NCI-H187 (cell line): ENCODE data around the gene ADAM15.

Source experiments
- DNase-seq, 2 experiments: peaks; one replicate each; lab custom pipeline; 2025; lab: John Stamatoyannopoulos, UW

The ADAM15 gene

DNA sequence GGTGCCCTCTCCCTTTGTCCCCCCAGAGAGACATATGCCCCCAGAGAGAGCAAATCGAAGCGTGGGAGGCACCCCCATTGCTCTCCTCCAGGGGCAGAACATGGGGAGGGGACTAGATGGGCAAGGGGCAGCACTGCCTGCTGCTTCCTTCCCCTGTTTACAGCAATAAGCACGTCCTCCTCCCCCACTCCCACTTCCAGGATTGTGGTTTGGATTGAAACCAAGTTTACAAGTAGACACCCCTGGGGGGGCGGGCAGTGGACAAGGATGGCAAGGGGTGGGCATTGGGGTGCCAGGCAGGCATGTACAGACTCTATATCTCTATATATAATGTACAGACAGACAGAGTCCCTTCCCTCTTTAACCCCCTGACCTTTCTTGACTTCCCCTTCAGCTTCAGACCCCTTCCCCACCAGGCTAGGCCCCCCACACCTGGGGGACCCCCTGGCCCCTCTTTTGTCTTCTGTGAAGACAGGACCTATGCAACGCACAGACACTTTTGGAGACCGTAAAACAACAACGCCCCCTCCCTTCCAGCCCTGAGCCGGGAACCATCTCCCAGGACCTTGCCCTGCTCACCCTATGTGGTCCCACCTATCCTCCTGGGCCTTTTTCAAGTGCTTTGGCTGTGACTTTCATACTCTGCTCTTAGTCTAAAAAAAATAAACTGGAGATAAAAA, 35.9 kb downstream of the ADAM15 start:
- no peak for DNase-seq

DNA sequence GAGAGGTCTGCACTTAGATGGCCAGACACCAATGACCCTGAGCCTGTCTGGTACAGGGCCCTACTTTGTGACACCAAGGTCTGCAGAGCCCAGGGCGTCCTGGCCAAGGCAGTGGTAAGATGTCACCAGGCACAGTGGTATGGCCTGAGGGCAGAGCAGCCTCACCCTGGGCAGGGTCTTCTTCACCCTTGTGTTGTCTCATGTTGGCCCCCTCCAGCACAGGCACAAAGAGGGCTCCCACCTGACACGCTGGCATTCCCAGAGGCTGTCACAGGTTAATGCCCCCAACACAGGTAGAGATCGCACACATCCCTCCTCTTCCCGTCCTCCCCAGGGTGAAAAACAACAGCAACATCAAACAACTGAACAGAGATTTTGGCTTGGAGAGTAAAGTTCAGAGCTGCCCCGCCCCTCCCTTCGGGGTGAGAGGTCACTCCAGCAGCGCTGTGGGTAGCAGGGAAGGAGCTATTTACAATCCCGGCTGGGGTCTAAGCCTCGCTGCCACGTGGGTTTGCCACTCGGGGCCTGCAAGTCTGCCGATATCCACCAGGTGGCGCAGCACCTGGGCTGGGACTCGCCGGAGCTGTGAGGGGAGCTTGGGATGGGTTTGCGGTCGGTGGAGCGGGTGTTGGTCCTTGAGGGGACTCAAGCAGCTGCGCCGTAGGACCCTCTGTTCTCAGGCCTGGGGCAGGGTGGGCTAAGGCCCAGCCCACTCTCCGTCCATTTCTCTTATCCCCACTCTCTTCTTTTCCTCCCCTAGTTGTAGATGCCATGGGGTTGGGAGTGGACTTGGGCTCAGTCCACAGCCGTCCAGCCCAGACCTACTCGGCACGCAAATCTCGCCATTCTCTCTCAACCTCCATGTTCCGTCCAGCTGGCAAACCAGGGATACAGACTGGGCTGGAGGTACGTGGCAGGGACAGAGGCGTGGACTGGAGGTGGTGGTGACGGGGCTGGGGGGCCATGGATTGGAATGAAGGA, 40.2 kb downstream of the ADAM15 start:
- DNase-seq = peak; percentile 57 to 81

DNA sequence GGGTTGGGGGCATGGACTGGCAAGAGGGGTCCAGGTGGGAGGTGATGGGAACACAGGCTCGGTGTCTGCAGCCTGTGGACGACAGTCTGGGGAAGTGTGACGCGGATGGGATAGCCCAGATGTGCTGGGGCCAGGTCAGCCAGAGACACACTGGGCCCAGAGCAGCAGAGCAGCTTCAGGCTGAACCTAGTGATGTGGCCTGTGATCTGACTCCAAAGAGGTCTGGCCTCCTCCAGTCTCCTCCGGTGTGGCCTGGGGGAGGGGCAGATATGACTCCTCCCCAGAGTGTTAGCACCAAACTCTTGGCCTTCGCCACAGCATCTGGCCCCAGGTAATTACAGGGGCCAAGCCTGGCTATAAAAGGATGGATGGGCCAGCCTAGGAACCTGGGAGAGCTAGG, 41.0 kb downstream of the ADAM15 start:
- no peak for DNase-seq

DNA sequence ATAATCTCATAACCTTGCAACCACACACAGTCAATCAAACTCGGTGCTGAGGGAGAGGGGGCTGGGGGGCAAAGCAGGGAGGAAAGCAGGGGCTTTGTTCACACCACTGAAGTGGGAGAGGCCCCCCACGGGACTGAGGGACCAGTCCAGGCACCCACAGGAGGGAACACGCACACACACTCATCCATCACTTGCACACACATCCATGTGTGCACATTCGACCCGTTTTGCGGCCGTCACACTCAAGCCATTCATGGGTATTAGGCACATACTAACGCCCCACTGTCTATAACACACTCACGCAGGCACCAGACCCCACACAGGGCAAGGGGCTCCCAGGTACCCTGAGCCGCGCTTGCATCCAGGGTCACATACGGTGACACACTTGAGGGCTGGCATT, 41.5 kb downstream of the ADAM15 start:
- DNase-seq = no peak

DNA sequence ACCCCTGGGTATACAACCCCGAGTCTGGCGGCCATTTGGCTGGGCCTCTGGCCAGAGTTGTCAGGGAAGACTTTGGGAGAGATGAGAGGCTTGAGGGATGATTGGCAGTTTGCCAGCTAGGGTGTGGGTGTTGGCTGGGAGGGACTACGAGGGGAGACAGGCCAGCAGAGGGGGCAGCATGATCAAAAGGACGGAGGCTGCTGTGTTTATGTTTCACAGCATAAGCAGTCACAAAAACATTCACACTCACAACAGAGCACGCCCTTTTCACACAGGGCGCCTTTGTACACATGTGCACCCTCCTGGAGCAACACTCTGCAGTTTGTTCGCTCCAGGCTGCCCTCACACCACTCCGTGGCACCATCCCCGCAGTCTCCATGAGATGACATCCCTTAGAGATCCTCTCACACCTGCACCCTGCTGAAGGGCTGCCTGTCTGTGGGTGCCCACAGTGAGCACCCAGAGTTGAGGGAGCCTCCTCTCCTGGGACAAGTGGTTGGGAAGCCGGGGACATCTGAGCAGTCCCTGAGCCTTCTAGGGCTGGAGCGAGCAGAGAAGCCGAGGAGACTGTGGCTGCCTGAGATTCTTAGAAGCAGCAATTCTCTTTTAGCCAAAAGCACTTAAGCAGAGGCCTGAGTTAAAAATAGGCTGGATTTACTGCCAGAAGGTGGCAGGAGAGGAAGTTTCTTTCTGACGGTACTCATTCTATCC, 43.0 kb downstream of the ADAM15 start:
- peak in 1 of 2 experiments; percentile 22 for DNase-seq

DNA sequence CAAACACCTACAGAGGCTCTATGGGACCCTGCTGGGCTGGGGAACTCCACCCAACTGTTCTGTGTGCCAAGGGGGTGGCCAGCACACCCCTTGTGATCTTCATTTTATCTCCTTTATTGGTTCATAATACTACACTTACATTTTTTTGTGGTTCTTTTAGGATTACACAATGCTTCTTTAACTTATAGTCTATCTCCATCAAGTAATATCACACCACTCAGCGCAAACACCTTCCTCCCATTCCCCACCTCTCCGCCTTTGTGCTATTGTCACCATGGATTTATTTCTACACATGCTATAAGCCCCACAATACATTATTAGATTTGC, 43.5 kb downstream of the ADAM15 start:
- DNase-seq = no peak

DNA sequence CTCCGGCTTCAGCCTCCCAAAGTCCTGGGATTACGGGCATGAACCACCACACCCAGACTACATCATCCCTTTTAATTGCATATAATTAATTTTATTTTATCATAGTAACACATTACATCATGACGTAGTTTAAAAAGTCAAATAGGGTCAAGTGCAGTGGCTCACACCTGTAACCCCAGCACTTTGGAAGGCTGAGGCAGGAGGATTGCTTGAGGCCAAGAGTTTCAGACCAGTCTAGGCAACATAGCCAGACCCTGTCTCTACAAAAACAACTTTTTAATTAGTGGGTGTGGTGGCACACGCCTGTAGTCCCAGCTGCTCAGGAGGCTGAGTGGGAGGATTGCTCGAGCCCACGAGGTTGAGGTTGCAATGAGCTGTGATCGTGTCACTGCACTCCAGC, 48.2 kb downstream of the ADAM15 start:
- DNase-seq = no peak

DNA sequence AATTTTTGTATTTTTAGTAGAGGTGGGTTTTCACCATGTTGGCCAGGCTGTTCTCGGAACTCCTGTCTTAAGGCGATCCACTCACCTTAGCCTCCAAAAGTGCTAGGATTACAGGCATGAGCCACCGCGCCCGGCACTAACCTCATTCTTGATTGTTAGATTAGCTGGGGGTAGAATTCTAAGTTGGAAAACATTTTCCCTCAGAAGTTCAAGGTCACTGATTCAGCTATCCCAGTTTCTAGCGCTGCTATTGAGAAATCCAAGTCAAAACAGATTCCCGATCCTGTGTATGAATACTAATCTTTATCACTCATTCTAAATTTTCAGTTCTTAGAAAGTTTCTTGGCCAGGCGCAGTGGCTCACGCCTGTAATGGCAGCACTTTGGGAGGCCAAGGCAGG, 52.2 kb downstream of the ADAM15 start:
- DNase-seq = no peak

DNA sequence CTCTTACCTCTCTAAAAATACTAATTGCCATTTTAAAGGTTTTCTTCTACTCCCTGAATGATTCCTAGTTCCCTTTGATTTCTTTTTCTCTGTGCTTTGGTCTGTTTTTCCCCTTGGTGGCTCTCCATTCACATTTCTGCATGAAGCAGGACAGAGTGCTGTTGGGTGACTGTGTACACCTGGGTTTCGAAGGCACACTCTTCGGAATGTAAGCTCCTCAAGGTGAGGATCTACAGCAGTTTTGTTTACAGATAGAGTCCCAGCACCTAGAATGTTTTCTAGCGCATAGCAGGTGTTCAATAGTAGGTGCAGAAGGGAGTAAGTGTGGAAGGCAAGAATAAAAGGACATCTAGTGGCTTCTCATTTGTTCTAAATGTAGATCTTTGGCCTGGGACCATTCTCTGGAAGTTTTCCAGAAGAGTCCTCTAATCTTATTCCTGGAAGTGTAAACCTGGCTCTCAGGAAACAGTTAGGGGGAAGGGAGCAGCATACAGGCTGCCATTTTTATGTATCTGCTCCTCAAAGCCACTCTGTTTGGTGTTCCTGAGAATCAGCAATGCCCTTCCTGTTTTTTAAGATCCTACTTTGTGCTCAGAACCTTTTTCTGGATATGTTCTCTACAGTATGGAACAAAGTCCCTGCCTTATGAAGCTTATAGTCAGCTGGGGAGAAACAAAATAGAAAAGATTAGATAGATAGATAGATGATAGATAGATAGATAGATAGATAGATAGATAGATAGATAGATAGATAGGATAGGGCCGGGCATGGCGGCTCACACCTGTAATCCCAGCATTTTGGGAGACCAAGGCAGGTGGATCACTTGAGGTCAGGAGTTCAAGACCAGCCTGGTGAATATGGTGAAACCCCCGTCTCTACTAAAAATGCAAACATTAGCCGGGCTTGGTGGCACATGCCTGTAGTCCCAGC, 53.8 kb downstream of the ADAM15 start:
- DNase-seq = no peak

DNA sequence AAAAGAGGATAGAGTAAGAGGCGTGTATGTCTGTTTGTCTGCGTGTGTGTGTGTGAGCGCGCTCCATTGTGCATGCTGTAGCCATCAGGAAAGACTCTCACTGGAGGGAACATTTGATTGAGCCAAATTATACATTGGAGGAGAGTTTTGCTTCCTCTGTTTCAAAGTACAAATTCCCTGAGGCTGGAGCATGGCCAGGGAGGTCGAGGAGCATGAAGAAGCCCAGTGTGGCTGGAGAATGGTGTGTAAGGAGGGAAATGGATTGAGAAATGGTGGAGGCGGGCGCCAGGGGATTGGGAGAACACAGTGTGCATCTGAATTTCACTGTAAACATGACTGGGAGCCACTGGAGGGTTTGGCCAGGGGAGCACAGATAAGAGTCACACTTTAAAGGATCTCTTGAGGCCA, 54.5 kb downstream of the ADAM15 start:
- DNase-seq = no peak

DNA sequence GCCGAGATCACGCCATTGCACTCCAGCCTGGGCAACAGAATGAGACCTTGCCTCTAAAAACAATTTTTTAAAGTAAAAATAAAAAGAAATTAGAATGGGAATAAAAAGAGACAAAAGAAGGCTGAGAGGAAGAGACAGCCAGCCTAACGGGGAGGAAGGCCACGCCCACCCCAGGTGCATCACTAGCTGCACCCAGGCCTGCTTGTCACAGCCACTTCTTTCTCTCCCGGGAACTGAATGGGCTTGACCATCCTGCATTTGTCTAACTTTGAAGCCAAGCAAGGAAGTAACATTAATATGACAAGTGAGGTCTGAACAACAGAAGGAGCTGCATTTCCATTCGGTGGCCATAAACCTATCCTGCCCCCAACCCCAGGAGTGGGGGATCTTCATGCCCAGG, 55.7 kb downstream of the ADAM15 start:
- DNase-seq = peak in 1 of 2 experiments; percentile 59

DNA sequence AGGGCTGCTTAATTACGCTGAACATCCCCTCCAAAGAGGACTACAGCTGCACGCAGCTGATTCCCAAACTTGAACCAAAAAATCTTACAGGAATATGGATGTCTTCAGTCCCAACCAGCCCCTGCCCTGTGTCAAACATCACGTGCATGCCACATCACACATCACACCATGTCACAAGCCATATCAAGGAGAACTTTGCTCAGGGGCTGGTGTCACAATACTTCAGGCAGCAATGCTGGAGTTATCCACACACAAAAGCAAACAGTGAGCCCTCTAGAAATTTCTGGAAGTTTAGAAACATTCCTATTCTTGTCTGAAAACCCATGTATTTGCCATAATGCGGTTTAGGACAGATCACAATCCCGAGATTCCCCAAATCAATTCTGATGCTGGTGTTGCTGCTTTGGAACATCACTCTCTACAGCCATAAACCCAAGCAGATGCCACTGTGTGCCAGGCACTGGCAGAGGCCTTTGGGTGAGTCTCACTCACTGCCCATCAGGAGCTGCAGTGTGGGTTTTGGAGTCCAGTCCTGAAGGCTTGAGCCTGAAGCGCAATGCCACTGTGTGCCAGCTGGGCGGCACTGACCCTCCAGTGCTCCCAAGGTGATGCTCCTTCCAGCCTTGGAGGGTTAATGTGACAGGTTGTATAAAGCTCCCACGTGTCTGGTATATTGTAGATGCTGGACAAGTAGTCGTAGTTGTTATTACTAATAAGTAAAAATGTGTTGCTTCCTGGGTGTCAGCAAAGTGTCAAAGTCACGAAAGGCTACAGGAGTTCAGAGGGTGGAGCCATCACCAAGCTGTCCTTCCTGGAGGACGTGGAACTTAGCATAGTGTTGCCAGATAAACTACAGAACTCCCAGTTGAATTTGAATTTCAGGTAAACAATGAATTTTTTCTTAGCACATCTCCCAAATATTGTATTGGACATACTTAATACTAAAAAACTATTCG, 56.5 kb downstream of the ADAM15 start:
- no peak for DNase-seq

DNA sequence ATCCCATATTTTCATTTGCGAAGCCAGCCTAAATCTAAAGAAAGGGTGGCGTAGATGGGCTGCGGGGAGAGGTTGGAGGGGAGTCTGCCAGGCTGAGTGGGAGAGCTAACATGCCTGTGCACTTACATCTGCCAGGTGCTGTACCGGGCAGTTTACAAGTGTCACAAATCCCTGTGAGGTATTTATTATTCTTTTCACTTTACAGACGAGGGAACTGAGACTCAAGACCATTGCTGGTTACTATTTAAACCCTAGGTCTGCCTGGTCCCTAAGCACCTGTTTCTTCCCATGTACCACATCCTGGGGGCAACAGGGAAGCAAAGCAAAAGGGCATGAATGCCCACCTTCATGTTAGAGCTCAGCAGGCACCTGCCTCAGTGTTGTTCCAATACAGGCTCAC, 57.2 kb downstream of the ADAM15 start:
- DNase-seq = no peak

DNA sequence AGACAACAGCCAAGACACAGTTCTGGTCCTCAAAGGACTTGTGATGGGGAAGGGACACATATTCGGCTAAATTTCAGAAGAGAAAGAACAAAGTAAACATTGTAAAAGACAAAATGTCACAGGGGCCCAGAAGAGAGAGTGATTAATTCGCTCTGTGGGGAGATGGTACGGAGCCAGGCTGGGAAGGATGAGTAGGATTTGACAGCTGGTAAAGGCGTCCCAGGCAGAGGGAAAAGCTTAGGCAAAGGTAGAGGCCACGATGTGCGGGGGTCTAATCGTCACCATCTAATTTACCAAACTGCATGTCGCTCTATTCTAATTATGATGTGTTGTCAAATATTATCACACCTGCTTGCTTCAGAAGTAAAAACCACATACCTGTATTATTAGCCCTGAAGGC, 59.3 kb downstream of the ADAM15 start:
- DNase-seq = no peak

DNA sequence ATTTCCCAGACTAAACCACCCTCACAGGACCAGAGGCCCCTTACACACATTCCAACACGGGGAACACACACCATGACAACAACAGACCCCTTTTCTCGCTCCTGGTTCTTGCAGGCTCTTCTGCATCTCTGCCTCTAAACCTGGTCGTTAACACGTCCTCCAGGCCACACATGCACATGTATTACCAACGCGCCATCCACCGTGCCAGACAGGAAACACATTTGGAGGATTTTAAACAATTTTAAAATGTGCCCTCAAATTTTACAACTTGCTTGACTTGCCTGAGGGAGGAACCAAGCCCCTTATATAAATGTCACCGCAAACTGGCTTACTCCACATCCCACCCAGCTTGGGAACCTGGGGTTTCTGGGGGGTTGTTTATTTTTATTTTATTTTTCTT, 59.7 kb downstream of the ADAM15 start:
- no peak for DNase-seq
